Activated CD4-positive, alpha-beta T cell treated with anti-CD3 and anti-CD28 coated beads, Interleukin-2, amount 10 ng/mL, durations not matched to agents 7 days and 5 days (primary cell): ENCODE measurements around the gene FAM161B. TPM values are rescaled to one million over a fixed set of nuclear protein-coding genes. Genes with fewer than 3 reads are reported as not detected.
"Not testable (repeated sequence)": the region's sequence is repeated elsewhere in the genome, so short reads cannot be mapped to it uniquely, and the experiment has no call there.

ENCODE experiments used
- CTCF ChIA-PET: fragments of 350-600 bp; sonication (Branson Sonifier 250); formaldehyde crosslinking; loops from one replicate; lab custom pipeline; 2021; ENCODE audit warnings: antibody characterized with exemption; lab: Charles Lee
- POLR2A ChIA-PET: fragments of 350-600 bp; sonication (Branson Sonifier 250); formaldehyde crosslinking; loops from one replicate; lab custom pipeline; 2021; ENCODE audit warnings: antibody characterized with exemption; lab: Charles Lee
- DNase-seq: peaks from one replicate; pipeline ENCODE4 v3.0.0-alpha.2; 2020
- H3K27ac Mint-ChIP-seq: one replicate; pipeline ENCODE4 v1.8.0; 2021; ENCODE audit warnings: mild to moderate bottlenecking, moderate library complexity, mixed read lengths
- H3K27me3 Mint-ChIP-seq: one replicate; pipeline ENCODE4 v1.8.0; 2021; ENCODE audit warnings: mixed read lengths
- H3K36me3 Mint-ChIP-seq: one replicate; pipeline ENCODE4 v1.8.0; 2021; ENCODE audit warnings: low read depth, mixed read lengths
- H3K4me1 Mint-ChIP-seq: one replicate; pipeline ENCODE4 v1.8.0; 2021; ENCODE audit warnings: mixed read lengths
- H3K4me3 Mint-ChIP-seq: one replicate; pipeline ENCODE4 v1.8.0; 2021; ENCODE audit warnings: mild to moderate bottlenecking, moderate library complexity, mixed read lengths
- H3K9me3 Mint-ChIP-seq: one replicate; pipeline ENCODE4 v1.8.0; 2021; ENCODE audit warnings: mixed read lengths
- total RNA-seq, 2 experiments: library from RNA; stranded (reverse); gene quantifications; one replicate each; pipeline ENCODE4 v1.2.3, GENCODE V29; 2021

The FAM161B gene, protein sequence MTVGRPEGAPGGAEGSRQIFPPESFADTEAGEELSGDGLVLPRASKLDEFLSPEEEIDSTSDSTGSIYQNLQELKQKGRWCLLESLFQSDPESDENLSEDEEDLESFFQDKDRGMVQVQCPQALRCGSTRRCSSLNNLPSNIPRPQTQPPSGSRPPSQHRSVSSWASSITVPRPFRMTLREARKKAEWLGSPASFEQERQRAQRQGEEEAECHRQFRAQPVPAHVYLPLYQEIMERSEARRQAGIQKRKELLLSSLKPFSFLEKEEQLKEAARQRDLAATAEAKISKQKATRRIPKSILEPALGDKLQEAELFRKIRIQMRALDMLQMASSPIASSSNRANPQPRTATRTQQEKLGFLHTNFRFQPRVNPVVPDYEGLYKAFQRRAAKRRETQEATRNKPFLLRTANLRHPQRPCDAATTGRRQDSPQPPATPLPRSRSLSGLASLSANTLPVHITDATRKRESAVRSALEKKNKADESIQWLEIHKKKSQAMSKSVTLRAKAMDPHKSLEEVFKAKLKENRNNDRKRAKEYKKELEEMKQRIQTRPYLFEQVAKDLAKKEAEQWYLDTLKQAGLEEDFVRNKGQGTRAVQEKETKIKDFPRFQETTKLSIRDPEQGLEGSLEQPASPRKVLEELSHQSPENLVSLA
- 1 to 10 TPM; 1.9 to 2.0 TPM for total RNA-seq

GRCh38 chr14:73949752-73950734 is at the start of gene FAM161B, which contains the start of gene COQ6:
Gene FAM161B (minus strand): TSS chr14:73950094. CDS start chr14:73950026, 68 bp downstream.
Gene COQ6 (plus strand): TSS chr14:73950302. CDS start chr14:73950333, 31 bp downstream.
- DNase-seq = peak; percentile 96
- H3K36me3 Mint-ChIP-seq = peaks cover 4% of the 10 kb centered on the region
- H3K4me3 Mint-ChIP-seq = peak within 1 kb of the TSS; percentile 91
- ChIA-PET CTCF (interaction anchor here (0.6 to 1.0 kb wide), 4 partner anchors 16 to 975 kb away, joined by 3 read pairs; no protein-coding TSS in a partner anchor), POLR2A (interaction anchor here (1.0 kb wide), 1 partner anchor 69 kb away, joined by 3 read pairs; the partner anchor contains the start of genes BBOF1 and ENTPD5)
- peak within 1 kb of the TSS; percentile 89 for H3K27ac Mint-ChIP-seq
- no peaks in the 10 kb centered on the region for H3K27me3 Mint-ChIP-seq
- peaks cover 24% of the 10 kb centered on the region for H3K4me1 Mint-ChIP-seq
- H3K9me3 Mint-ChIP-seq = no peaks in the 10 kb centered on the region

- peaks cover 5% of the 10 kb centered on the region for H3K36me3 Mint-ChIP-seq
- no peak overlapping the region for H3K4me3 Mint-ChIP-seq
- ChIA-PET CTCF (no interaction called here), POLR2A (no interaction called here)
- no peak for DNase-seq
- no peaks in the 10 kb centered on the region for H3K27me3 Mint-ChIP-seq
- H3K4me1 Mint-ChIP-seq = peaks cover 1% of the 10 kb centered on the region
- H3K9me3 Mint-ChIP-seq = no peaks in the 10 kb centered on the region
- H3K27ac Mint-ChIP-seq = no peak overlapping the region
Measured at GRCh38 chr14:73998726-73999125, 48.8 kb upstream of the FAM161B start.

DNA sequence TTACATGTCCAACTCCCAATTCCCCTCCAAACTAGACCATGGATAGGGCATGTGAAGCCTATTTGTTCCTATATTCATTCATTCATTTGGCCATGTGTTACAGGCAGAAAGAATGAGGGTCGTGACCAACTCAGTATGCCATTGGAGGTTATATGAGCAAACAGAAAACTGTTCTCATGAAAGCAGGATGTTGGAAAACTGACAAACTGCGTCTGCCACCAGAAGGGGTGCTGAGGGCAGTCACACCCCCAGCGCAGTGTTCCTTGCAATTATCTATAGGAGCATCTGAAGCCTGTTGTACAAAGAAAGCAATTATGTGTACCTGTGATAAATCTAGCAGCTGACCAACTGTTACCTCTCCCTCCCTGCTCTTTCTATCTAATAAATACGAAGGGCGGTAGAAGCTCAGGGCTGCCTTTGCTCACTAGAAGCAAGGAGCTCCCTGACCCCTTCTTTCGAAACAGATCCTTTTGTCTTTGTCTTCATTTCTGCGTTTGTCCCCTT is 48.1 kb upstream of the FAM161B start:
- no peak for DNase-seq
- Mint-ChIP-seq H3K27me3 (no peaks in the 10 kb centered on the region), H3K4me1 (peaks cover 1% of the 10 kb centered on the region), H3K36me3 (peaks cover 5% of the 10 kb centered on the region), H3K9me3 (no peaks in the 10 kb centered on the region), H3K4me3 (no peak overlapping the region), H3K27ac (no peak overlapping the region)
- POLR2A ChIA-PET = no interaction called here
- CTCF ChIA-PET = interaction anchor here (0.6 kb wide), 1 partner anchor 12 kb away, joined by 4 read pairs; no protein-coding TSS in a partner anchor

GRCh38 chr14:73997108-73997943 is 47.4 kb upstream of the FAM161B start:
- H3K4me3 Mint-ChIP-seq = no peak overlapping the region

GRCh38 chr14:73996731-73997107 is 46.8 kb upstream of the FAM161B start:
- DNase-seq = no peak
- Mint-ChIP-seq H3K27me3 (no peaks in the 10 kb centered on the region), H3K27ac (no peak overlapping the region), H3K4me3 (no peak overlapping the region), H3K9me3 (no peaks in the 10 kb centered on the region), H3K36me3 (peaks cover 5% of the 10 kb centered on the region), H3K4me1 (peaks cover 1% of the 10 kb centered on the region)
- POLR2A ChIA-PET = no interaction called here
- CTCF ChIA-PET = interaction anchor here (0.6 to 0.8 kb wide), 2 partner anchors 12 to 127 kb away, joined by 3 read pairs; no protein-coding TSS in a partner anchor

More at GRCh38 chr14:73997108-73997943, 47.4 kb upstream of the FAM161B start:
- Mint-ChIP-seq H3K9me3 (no peaks in the 10 kb centered on the region), H3K4me1 (peaks cover 1% of the 10 kb centered on the region), H3K36me3 (peaks cover 5% of the 10 kb centered on the region), H3K27ac (no peak overlapping the region), H3K27me3 (no peaks in the 10 kb centered on the region)
- DNase-seq = no peak
- ChIA-PET POLR2A (no interaction called here), CTCF (interaction anchor here (0.6 to 0.8 kb wide), 3 partner anchors 12 to 128 kb away, joined by 3 to 4 read pairs (median 3); no protein-coding TSS in a partner anchor)

DNA sequence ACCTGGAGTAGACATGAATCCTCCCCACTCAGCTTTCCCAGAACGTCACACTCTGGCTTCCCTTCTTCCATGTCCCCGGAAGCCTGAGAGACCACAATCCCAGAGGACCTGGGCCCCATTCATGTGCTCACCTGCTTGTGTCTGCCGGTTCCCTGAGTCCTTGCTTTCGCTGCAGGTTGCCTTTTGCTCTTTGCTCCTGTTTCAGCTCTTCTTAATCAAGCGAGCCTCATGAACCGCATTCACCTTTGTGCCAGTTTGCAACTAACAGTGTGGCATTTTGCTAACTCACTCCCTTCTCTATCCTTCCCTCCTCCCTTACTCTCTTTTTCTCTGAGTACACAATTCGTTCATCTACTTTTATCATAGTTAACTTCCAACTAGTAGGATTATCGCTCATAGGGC is 46.1 kb upstream of the FAM161B start:
- H3K36me3 Mint-ChIP-seq = peaks cover 5% of the 10 kb centered on the region
- H3K9me3 Mint-ChIP-seq = no peaks in the 10 kb centered on the region
- H3K27me3 Mint-ChIP-seq = no peaks in the 10 kb centered on the region
- ChIA-PET CTCF (no interaction called here), POLR2A (no interaction called here)
- peaks cover 1% of the 10 kb centered on the region for H3K4me1 Mint-ChIP-seq
- no peak for DNase-seq
- H3K27ac Mint-ChIP-seq = no peak overlapping the region
- H3K4me3 Mint-ChIP-seq = no peak overlapping the region

DNA sequence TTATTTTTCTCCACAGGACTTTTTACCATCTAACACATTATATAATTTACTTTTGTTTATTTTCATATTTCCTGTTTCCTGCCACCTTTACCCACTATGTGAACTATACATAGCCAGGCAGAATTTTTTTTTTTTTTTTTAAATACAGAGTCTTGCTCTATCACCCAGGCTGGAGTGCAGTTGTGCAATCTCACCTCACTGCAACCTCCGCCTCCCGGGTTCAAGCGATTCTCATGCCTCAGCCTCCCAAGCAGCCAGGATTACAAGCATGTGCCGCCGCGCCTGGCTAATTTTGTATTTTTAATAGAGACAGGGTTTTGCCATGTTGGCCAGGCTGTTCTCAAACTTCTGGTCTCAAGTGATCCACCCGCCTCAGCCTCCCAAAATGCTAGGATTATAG is 45.0 kb upstream of the FAM161B start:
- H3K27me3 Mint-ChIP-seq, DNase-seq, H3K27ac Mint-ChIP-seq, H3K9me3 Mint-ChIP-seq, POLR2A ChIA-PET, H3K36me3 Mint-ChIP-seq, H3K4me3 Mint-ChIP-seq, H3K4me1 Mint-ChIP-seq: not testable (repeated sequence)
- CTCF ChIA-PET = interaction anchor here (0.6 kb wide), 1 partner anchor 40 kb away, joined by 3 read pairs; no protein-coding TSS in a partner anchor

- Mint-ChIP-seq H3K4me1 (peaks cover 1% of the 10 kb centered on the region), H3K9me3 (no peaks in the 10 kb centered on the region), H3K27me3 (no peaks in the 10 kb centered on the region), H3K4me3 (no peak overlapping the region), H3K27ac (no peak overlapping the region), H3K36me3 (peaks cover 12% of the 10 kb centered on the region)
- CTCF ChIA-PET = no interaction called here
- no peak for DNase-seq
- POLR2A ChIA-PET = no interaction called here
Measured at GRCh38 chr14:73991092-73991491, 41.2 kb upstream of the FAM161B start.

- H3K9me3 Mint-ChIP-seq, H3K4me1 Mint-ChIP-seq, H3K27me3 Mint-ChIP-seq, H3K27ac Mint-ChIP-seq, CTCF ChIA-PET, DNase-seq, H3K4me3 Mint-ChIP-seq, POLR2A ChIA-PET: not testable (repeated sequence)
- H3K36me3 Mint-ChIP-seq = peaks cover 20% of the 10 kb centered on the region
Measured at GRCh38 chr14:73988656-73989055, 38.8 kb upstream of the FAM161B start.

DNA sequence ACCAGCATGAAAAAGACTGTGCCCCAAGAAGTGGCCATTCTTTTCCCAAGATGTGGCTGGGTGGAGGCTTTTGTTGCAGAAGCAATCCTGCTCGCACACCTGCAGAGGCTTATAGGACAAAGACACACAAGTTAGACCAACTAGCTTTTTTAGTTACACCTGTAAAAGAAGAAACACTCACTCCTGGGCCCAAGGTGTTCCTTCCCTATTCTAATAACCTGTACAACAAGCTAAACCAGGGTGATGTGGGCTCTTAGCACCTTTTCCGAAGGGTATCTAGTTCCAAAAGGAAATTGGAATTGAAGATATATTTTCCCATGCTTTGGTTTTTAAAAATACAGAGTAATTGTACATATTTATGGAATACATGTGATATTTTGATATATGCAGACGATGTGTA is 38.2 kb upstream of the FAM161B start:
- ChIA-PET POLR2A (no interaction called here), CTCF (no interaction called here)
- Mint-ChIP-seq H3K27ac (no peak overlapping the region), H3K36me3 (peaks cover 20% of the 10 kb centered on the region), H3K4me1 (no peaks in the 10 kb centered on the region), H3K27me3 (no peaks in the 10 kb centered on the region), H3K9me3 (no peaks in the 10 kb centered on the region), H3K4me3 (no peak overlapping the region)
- no peak for DNase-seq

GRCh38 chr14:73977896-73978295 is 28.0 kb upstream of the FAM161B start:
- CTCF ChIA-PET = interaction anchor here (0.6 kb wide), 1 partner anchor 44 kb away, joined by 3 read pairs; no protein-coding TSS in a partner anchor
- no peak for DNase-seq
- no peaks in the 10 kb centered on the region for H3K9me3 Mint-ChIP-seq
- H3K4me1 Mint-ChIP-seq = no peaks in the 10 kb centered on the region
- no peak overlapping the region for H3K4me3 Mint-ChIP-seq
- no peaks in the 10 kb centered on the region for H3K27me3 Mint-ChIP-seq
- H3K36me3 Mint-ChIP-seq = peaks cover 7% of the 10 kb centered on the region
- H3K27ac Mint-ChIP-seq = no peak overlapping the region
- POLR2A ChIA-PET = interaction anchor here (0.7 kb wide), 1 partner anchor 177 kb away, joined by 13 read pairs; no protein-coding TSS in a partner anchor
